ENCODE measurements around the gene CTNNA3.

GRCh38 chr10:66684581-66684980 lies 1011.4 kb downstream of the CTNNA3 start:
- TF ChIP-seq CTCF (IDR thresholded peaks at IDR 0.05) (no peak), POLR2A (IDR thresholded peaks at IDR 0.05) (no peak), EP300 (IDR thresholded peaks at IDR 0.05; ENCODE audit: low read depth) (no peak)
